ENCODE results near the gene NARF.

NARF gene

GRCh38 chr17:82474223-82475010 is 15.9 kb downstream of the NARF start:
- no peak for DNase-seq (ENCODE audit: low spot score)

DNA sequence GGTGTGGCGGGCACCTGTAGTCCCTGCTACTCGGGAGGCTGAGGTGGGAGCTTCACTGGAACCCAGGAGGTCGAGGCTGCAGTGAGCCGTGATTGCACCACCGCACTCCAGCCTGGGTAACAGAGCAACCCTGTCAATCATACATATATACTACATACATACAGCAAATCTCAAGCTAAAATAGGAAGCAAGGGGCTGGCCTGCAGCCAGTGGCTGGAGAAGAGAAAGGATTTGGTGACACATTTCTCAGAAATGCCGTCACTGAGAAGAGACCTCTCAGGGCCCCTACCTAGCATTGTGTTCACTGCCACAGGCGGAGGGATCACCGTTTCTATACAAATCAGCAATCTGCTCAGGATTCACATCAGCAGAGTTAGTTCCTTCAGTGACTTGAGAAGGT is 16.9 kb downstream of the NARF start:
- no peak for DNase-seq (ENCODE audit: low spot score)

DNA sequence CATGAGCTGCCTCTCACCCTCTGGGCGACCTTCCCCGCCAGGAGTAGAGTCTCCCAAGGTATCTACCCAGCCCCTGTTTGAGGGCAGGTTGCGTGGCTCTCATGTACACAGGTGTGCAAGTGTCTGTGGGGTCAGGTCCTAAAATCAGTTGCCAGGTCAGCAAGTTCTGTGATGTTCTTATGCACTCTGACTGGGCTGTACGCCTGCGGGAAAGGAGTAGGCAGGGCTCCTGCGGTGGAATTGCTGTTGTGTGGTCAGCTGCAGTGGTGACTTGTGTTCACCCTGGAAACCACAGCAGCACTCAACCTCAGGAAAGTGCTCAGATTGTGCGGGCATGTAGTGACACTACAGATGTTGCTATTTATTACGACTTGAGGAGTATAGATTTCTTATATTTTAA is 19.4 kb downstream of the NARF start:
- DNase-seq (ENCODE audit: low spot score) = no peak

GRCh38 chr17:82479602-82480001 is 21.1 kb downstream of the NARF start:
- DNase-seq (ENCODE audit: low spot score) = no peak

GRCh38 chr17:82480318-82480717 is 21.8 kb downstream of the NARF start:
- DNase-seq (ENCODE audit: low spot score) = no peak

- no peak for DNase-seq (ENCODE audit: low spot score)
Observed at GRCh38 chr17:82483204-82483660, 24.7 kb downstream of the NARF start.

DNA sequence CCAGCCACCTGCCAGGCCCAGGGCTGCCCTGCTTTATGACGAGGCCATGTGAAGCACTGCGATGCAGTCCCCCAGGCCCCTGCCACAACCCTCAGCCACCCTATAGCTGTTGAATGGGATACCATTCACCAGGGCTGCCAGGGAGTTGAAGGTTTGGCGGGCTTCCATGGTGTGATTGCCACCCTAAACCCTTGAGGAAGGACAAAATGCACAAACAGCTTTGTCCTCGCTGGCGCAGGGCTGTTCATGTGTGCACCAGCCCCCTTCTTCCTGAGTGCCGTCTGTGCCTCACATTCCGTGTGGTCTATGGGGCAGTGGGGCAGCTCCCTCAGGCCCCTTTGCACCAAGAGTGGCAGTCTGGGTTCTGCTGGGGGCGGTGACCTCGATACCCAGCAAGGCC is 25.3 kb downstream of the NARF start:
- no peak for DNase-seq (ENCODE audit: low spot score)

- DNase-seq (ENCODE audit: low spot score) = no peak
Observed at GRCh38 chr17:82486231-82487094, 27.9 kb downstream of the NARF start.

DNA sequence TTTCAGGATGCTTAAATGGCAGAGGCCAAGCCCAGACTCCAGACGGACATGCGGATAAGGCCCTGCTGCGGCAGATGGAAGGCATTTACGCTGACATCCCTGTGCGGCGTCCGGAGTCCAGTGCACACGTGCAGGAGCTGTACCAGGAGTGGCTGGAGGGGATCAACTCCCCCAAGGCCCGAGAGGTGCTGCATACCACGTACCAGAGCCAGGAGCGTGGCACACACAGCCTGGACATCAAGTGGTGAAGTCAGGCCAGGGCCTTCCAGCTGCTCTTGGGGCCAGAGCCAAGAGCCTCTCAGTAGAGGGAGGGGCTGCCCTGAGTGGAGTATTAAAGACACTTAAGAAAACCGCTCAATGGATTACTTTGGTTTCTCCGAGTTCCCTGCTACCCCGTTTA is 29.4 kb downstream of the NARF start:
- no peak for DNase-seq (ENCODE audit: low spot score)

DNA sequence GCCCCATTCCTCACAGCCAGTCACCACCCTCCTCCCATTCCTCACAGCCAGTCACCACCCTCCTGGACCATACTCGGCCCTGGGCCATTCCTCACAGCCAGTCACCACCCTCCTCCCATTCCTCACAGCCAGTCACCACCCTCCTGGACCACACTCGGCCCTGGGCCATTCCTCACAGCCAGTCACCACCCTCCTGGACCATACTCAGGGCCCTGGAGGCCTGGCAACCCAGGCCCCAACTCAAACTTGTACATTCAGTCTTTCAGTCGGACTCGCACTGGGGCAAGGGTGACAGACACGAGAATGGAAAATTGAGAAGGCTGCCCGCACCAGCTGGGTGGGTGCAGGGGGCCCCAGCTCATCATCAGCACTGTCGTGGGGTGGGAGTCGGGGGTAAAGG is 30.6 kb downstream of the NARF start:
- DNase-seq (ENCODE audit: low spot score) = no peak

DNA sequence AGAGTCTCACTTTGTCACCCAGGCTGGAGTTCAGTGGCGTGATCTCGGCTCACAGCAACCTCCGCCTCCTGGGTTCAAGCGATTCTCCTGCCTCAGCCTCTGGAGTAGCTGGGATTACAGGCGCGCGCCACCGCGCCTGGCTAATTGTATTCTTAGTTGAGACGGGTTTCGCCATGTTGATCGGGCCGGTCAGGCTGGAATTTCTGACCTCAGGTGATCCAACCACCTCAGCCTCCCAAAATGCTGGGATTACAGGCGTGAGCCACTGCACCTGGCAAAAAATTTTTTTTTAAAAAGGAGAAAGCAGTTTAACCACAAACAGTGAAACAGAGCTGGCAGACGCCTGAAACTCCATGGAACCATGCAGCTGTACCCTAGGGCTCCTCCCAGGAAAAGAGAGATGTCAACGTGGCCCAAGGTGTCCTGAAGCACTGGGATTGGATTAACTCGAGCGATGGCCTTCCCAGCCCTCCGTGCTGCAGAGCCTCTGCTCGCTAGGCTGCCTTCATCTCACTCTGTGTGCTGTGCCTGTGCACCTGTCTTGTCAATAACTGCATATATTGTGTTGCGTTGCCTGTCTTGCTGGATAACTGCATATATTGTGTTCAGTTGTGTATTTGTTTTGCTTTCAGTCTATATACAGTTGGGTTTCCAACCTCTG is 31.4 kb downstream of the NARF start:
- DNase-seq (ENCODE audit: low spot score) = no peak

- DNase-seq (ENCODE audit: low spot score) = no peak
Observed at GRCh38 chr17:82490512-82491195, 32.1 kb downstream of the NARF start.

DNA sequence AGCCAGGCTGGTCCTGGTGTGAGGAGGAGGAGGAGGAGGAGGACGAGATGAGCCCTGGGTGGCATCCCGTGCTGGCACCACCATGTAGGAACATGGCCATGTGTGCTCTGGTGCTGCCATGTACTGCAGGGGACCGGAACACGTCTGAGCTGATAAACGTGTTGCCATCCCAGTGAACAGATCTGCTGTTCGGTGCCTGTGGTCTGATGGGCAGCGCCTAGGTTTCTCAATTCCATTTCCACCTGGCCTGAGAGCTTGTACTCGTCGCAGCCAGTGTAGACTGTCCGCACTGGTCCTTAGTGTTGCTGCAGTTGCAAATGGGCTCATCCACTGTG is 32.6 kb downstream of the NARF start:
- DNase-seq (ENCODE audit: low spot score) = no peak

DNA sequence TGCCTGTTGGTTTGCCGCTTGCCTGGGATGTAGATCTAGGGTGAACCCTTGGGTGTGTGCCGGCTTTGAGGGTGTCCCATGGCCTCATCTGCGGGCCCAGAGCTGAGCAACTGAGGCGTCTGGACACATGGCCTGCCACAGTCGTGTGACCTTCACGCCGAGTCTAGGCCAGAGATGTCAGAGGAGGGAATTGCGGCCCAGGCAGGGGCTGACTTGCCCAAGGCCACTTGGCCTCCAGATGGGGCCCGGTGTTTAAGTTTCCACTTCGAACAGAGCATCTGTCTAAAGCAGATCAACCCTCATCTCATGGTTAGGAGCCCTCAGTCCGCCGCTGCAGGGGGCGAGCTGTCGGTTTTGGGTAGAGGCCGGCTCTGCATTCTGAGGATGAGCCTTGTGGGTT is 33.0 kb downstream of the NARF start:
- DNase-seq (ENCODE audit: low spot score) = no peak

- no peak for DNase-seq (ENCODE audit: low spot score)
Observed at GRCh38 chr17:82492643-82493225, 34.2 kb downstream of the NARF start.

GRCh38 chr17:82493226-82493781 is 34.8 kb downstream of the NARF start:
- DNase-seq (ENCODE audit: low spot score) = no peak

DNA sequence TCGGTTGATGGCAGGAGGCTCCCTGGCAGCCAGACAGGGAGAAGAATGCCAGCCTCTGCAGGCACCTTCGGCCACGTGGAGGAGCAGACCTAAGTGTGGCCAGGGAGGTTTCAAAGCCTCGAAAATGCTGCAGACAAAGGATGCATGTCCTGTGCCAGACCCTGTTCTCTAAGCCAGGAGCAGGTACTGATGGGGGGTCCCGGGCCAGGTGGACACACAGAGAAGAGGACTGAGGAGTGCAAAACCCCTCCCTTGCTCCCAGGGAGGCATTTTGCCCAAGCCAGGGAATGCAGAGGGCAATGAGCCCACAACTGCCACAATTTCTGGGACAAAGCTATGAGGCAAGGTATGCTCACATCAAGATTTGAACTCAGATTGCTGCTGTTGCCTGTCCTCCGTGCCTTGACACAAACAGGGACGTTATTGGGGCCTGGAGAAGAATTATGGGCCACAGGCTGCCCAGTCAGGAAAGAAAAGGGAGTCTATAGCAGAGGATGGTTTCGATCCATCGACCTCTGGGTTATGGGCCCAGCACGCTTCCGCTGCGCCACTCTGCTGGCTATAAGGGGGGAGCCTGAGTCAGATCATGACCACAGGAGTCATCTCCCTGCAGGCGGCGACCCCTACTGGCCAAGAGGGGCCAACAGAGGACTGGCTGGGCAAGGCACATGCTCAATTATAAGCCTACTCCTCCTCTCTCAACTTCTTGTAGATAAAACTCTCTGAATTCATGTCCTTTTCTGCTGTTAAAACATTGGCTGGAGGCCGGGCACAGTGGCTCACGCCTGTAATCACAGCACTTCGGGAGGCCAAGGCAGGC is 35.9 kb downstream of the NARF start:
- peak; percentile 92 for DNase-seq (ENCODE audit: low spot score)

GRCh38 chr17:82495844-82496528 is 37.4 kb downstream of the NARF start:
- DNase-seq (ENCODE audit: low spot score) = no peak

DNA sequence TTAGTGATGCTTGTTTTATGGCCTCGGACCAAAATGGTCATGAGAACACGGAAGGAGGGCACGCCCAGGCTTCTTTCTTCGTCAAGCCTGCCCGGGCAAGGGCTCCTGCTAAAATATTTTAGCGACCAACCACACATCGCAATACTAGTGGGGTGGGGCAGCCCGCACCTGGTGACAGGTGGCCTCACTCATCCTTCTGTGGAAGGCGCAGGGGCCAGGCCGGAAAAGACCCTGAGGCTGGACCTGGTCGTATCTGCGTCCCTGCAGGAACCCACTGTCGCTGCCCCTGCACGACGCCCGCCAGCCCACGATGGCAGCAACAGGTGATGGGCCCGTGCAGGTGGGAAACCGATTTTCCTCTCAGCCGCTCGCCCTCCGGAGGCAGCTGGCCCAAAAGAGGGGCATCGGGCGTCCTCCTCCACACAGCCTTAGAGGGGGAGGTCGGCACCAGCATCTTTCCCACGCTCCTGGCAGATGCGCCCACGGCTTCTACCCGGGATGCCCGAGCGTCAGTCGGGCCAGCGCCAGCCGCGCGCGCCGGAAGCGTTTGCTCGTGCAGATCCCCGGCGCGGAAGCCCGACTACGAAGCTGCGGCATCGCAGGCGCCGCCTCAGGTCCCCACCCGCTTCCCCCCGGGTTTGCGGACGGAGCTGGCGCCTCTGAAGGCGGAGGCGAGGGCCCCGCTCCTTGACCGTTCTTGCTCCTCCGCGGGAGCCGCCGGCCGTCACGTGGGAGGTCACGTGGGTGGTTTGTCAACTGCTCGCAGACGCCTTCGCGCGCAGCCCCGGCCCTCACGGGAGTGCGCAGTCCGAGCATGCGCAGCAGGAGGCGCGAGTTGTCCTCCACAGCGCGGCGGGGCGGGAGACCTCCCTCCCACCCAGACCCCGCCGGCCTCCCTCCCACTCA is 38.2 kb downstream of the NARF start:
- peak; percentile 95 for DNase-seq (ENCODE audit: low spot score)

All from activated CD4-positive, alpha-beta T cell treated with anti-CD3 and anti-CD28 coated beads, Interleukin-2, Interleukin-4, amounts not matched to agents 100 ng/mL and 50 ng/mL, durations not matched to agents 16 hours and 8 hours (primary cell).